ENCODE data around the gene CACNA1C.
"Not testable (repeated sequence)": the region's sequence is repeated elsewhere in the genome, so short reads cannot be mapped to it uniquely, and the experiment has no call there.

The CACNA1C gene

DNA sequence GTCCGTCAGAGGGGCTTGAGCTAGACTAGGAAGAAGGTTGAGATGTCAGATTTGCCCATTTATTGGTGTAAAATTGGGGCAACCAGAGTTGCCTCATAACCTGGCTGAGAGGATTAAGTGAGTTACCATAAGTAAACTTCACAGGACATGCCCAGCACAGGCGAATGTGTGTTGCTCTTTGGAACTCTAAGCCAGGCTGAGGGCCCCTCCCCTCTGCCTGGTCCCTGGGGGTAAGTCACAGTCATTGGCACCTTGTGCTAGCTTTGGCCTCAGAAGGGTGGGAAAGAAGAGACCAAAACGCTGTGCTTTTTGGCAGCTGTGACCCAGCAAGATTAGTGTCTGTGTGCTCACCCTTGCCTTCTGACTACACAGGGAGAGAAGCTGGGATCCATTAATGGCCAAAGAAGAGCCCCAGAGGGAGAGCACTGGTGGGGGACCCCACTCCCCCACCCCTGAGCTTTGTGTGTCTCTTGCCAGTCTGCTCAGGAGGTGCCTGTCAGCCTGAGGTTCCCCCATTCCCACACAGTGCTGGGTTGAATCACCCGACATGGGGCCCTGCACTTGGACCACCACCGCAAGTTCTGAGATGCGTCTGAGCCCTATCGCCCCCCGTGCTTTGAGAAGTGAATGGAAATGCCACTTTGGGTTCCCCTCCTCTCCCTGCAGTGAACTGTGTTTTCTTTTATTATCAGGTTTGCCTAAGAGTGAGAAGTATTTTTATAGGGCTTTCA lies 74.1 kb downstream of the CACNA1C start:
- TF ChIP-seq, protein P1, sequence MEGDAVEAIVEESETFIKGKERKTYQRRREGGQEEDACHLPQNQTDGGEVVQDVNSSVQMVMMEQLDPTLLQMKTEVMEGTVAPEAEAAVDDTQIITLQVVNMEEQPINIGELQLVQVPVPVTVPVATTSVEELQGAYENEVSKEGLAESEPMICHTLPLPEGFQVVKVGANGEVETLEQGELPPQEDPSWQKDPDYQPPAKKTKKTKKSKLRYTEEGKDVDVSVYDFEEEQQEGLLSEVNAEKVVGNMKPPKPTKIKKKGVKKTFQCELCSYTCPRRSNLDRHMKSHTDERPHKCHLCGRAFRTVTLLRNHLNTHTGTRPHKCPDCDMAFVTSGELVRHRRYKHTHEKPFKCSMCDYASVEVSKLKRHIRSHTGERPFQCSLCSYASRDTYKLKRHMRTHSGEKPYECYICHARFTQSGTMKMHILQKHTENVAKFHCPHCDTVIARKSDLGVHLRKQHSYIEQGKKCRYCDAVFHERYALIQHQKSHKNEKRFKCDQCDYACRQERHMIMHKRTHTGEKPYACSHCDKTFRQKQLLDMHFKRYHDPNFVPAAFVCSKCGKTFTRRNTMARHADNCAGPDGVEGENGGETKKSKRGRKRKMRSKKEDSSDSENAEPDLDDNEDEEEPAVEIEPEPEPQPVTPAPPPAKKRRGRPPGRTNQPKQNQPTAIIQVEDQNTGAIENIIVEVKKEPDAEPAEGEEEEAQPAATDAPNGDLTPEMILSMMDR (IDR thresholded peaks at IDR 0.05; ENCODE audit: borderline replicate concordance, extremely low read depth, low read length, poor library complexity, severe bottlenecking), result no peak
- TF ChIP-seq EZH2 (IDR thresholded peaks at IDR 0.05; ENCODE audit: borderline replicate concordance, low read depth, low read length, severe bottlenecking), result no peak
- Histone ChIP-seq H3K9ac (ENCODE audit: low read depth, low read length) (no peak overlapping the region), H3K27me3 (ENCODE audit: insufficient read depth, low read length, poor library complexity) (peaks cover 14% of the 10 kb centered on the region), H3K4me2 (ENCODE audit: insufficient read depth, low read length) (no peak overlapping the region), H3K4me3 (ENCODE audit: low read depth in 1 of 2, low read length in 2 of 2) (no peak overlapping the region), H3K36me3 (ENCODE audit: insufficient read depth, low read length) (no peaks in the 10 kb centered on the region), H3K79me2 (ENCODE audit: insufficient read depth, low read length) (no peaks in the 10 kb centered on the region), H3K4me1 (ENCODE audit: insufficient read depth, low read length) (no peaks in the 10 kb centered on the region), H2AFZ (ENCODE audit: low read depth, low read length) (no peak overlapping the region), H3K9me3 (ENCODE audit: insufficient read depth, low read length, severe bottlenecking) (no peaks in the 10 kb centered on the region), H4K20me1 (ENCODE audit: insufficient read depth, low read length) (0 out of 2 replicates have a peak, but pooled peaks cover 3% of the 10 kb centered on the region), H3K27ac (ENCODE audit: low read length) (no peak overlapping the region)
- ATAC-seq (ENCODE audit: insufficient read depth, low read depth) (no peak), DNase-seq (no peak)

DNA sequence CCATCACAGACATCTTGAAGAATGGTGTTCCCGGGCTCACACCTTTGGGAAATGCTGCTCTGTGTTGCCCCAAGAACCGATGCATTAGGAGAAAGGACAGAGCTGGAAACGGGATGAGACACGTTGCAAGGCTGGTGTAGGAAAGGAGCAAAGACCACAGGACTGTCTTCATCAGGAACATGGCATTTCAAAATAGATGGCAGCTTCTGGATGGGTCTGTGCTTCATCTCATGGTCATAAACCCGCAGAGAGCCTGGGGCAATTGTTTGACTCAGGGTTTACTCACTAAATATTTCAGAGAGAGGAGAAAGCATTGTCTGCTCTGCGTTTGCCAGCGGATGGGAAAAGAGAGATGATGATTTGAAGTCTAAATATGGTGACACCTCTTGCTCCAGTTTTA lies 76.3 kb downstream of the CACNA1C start:
- DNase-seq, result no peak
- H3K36me3 ChIP-seq (ENCODE audit: insufficient read depth, low read length), result no peaks in the 10 kb centered on the region
- no peak overlapping the region for H3K27ac ChIP-seq (ENCODE audit: low read length)
- H3K4me1 ChIP-seq (ENCODE audit: insufficient read depth, low read length), result no peaks in the 10 kb centered on the region
- no peak overlapping the region for H3K4me2 ChIP-seq (ENCODE audit: insufficient read depth, low read length)
- no peaks in the 10 kb centered on the region for H3K79me2 ChIP-seq (ENCODE audit: insufficient read depth, low read length)
- no peaks in the 10 kb centered on the region for H3K9me3 ChIP-seq (ENCODE audit: insufficient read depth, low read length, severe bottlenecking)
- H4K20me1 ChIP-seq (ENCODE audit: insufficient read depth, low read length), result 0 out of 2 replicates have a peak, but pooled peaks cover 3% of the 10 kb centered on the region
- H3K4me3 ChIP-seq (ENCODE audit: low read depth in 1 of 2, low read length in 2 of 2), result no peak overlapping the region
- TF ChIP-seq EZH2 (IDR thresholded peaks at IDR 0.05; ENCODE audit: borderline replicate concordance, low read depth, low read length, severe bottlenecking), result no peak
- TF ChIP-seq, protein P1 (IDR thresholded peaks at IDR 0.05; ENCODE audit: borderline replicate concordance, extremely low read depth, low read length, poor library complexity, severe bottlenecking), result no peak
- no peak overlapping the region for H3K9ac ChIP-seq (ENCODE audit: low read depth, low read length)
- peaks cover 11% of the 10 kb centered on the region for H3K27me3 ChIP-seq (ENCODE audit: insufficient read depth, low read length, poor library complexity)
- H2AFZ ChIP-seq (ENCODE audit: low read depth, low read length), result no peak overlapping the region
- no peak for ATAC-seq (ENCODE audit: insufficient read depth, low read depth)

DNA sequence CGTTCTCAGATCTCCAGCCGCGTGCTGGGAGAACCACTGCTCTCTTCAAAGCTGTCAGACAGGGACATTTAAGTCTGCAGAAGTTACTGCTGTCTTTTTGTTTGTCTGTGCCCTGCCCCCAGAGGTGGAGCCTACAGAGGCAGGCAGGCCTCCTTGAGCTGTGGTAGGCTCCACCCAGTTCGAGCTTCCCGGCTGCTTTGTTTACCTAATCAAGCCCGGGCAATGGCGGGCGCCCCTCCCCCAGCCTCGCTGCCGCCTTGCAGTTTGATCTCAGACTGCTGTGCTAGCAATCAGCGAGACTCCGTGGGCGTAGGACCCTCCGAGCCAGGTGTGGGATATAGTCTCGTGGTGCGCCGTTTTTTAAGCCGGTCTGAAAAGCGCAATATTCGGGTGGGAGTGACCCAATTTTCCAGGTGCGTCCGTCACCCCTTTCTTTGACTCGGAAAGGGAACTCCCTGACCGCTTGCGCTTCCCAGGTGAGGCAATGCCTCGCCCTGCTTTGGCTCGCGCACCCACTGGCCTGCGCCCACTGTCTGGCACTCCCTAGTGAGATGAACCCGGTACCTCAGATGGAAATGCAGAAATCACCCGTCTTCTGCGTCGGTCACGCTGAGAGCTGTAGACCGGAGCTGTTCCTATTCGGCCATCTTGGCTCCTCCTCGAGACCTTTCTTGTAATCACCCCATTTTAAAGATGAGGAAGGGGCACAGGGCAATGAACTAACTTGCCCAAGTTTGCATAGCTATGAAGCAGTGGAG lies 83.1 kb downstream of the CACNA1C start:
- ATAC-seq (ENCODE audit: insufficient read depth, low read depth); H3K4me3 ChIP-seq (ENCODE audit: low read depth in 1 of 2, low read length in 2 of 2); H3K36me3 ChIP-seq (ENCODE audit: insufficient read depth, low read length); H3K27me3 ChIP-seq (ENCODE audit: insufficient read depth, low read length, poor library complexity); H3K79me2 ChIP-seq (ENCODE audit: insufficient read depth, low read length); H3K9me3 ChIP-seq (ENCODE audit: insufficient read depth, low read length, severe bottlenecking); H3K9ac ChIP-seq (ENCODE audit: low read depth, low read length); DNase-seq; H3K4me1 ChIP-seq (ENCODE audit: insufficient read depth, low read length); H2AFZ ChIP-seq (ENCODE audit: low read depth, low read length); H3K27ac ChIP-seq (ENCODE audit: low read length); H4K20me1 ChIP-seq (ENCODE audit: insufficient read depth, low read length); H3K4me2 ChIP-seq (ENCODE audit: insufficient read depth, low read length): not testable (repeated sequence)

DNA sequence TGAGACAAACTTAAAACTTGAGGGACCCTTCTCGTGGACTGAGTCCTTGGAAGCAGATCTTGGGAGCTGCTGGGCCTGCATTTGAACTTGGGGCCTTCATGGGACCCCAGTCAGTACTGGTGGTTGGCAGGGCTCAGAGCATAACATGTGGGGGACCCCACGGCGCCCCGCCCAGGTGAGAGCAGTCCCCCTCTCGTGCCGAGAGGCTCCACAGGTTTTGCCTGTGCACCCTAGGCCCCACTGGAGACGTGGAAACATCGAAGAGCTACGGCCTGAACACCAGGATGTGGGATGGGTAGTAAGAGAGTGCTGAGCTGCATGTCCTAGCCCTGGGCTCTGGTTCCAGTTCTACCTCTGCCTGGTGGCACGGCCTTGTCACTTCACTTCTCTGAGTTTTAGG lies 84.1 kb downstream of the CACNA1C start:
- Histone ChIP-seq H3K79me2 (ENCODE audit: insufficient read depth, low read length) (no peaks in the 10 kb centered on the region), H4K20me1 (ENCODE audit: insufficient read depth, low read length) (peaks cover 4% of the 10 kb centered on the region; the same call in 1 of the 2 replicates), H3K4me2 (ENCODE audit: insufficient read depth, low read length) (no peak overlapping the region), H3K36me3 (ENCODE audit: insufficient read depth, low read length) (no peaks in the 10 kb centered on the region), H3K9me3 (ENCODE audit: insufficient read depth, low read length, severe bottlenecking) (no peaks in the 10 kb centered on the region), H3K27me3 (ENCODE audit: insufficient read depth, low read length, poor library complexity) (no peaks in the 10 kb centered on the region), H3K4me3 (ENCODE audit: low read depth in 1 of 2, low read length in 2 of 2) (no peak overlapping the region), H3K4me1 (ENCODE audit: insufficient read depth, low read length) (no peaks in the 10 kb centered on the region), H3K9ac (ENCODE audit: low read depth, low read length) (no peak overlapping the region), H2AFZ (ENCODE audit: low read depth, low read length) (no peak overlapping the region), H3K27ac (ENCODE audit: low read length) (no peak overlapping the region)
- TF ChIP-seq EZH2 (IDR thresholded peaks at IDR 0.05; ENCODE audit: borderline replicate concordance, low read depth, low read length, severe bottlenecking), result no peak
- TF ChIP-seq, protein P1 (IDR thresholded peaks at IDR 0.05; ENCODE audit: borderline replicate concordance, extremely low read depth, low read length, poor library complexity, severe bottlenecking), result no peak
- ATAC-seq (ENCODE audit: insufficient read depth, low read depth) (no peak), DNase-seq (no peak)

All from DND-41 (cell line).